Measurements from ENCODE around the gene TRIM45.

The TRIM45 gene

DNA sequence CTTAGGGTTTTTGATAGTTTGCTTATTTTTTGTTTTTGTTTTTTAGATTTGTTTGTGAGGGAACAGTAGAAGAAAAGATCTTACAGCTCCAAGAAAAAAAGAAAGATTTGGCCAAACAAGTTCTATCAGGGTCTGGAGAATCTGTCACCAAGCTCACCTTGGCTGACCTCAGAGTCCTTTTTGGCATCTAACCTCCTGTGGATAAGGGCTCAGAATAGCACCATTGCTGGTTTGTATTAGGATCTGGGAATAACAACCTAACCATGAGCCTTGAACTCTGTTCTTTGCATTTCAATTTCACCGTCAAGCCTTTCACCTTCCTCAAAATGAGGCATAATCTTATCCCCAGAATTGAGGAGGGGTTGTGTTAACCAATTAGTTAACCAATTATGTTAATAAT, 20.2 kb downstream of the TRIM45 start:
- H3K4me1 ChIP-seq (ENCODE audit: low read length): no peaks in the 10 kb centered on the region
- no peaks in the 10 kb centered on the region for H3K27me3 ChIP-seq (ENCODE audit: low read depth, low read length)
- H2AFZ ChIP-seq (ENCODE audit: low read depth, low read length): no peak overlapping the region
- no peak for TF ChIP-seq EZH2phosphoT487 (IDR thresholded peaks at IDR 0.05; ENCODE audit: low read depth)
- no peak for TF ChIP-seq CTCF (IDR thresholded peaks at IDR 0.05; ENCODE audit: low read depth, low read length)
- H3K4me3 ChIP-seq (ENCODE audit: low read length): no peak overlapping the region
- no peak overlapping the region for H3K27ac ChIP-seq (ENCODE audit: low read length)
- no peaks in the 10 kb centered on the region for H4K20me1 ChIP-seq (ENCODE audit: insufficient read depth, low read length)
- no peaks in the 10 kb centered on the region for H3K9me3 ChIP-seq (ENCODE audit: insufficient read depth, low read length)
- peaks cover 43% of the 10 kb centered on the region for H3K36me3 ChIP-seq (replicated peaks; ENCODE audit: low read depth, low read length)
- no peak overlapping the region for H3K4me2 ChIP-seq (ENCODE audit: low read length)
- H3K79me2 ChIP-seq (ENCODE audit: low read length): no peaks in the 10 kb centered on the region
- no peak overlapping the region for H3K9ac ChIP-seq (ENCODE audit: low read length)

DNA sequence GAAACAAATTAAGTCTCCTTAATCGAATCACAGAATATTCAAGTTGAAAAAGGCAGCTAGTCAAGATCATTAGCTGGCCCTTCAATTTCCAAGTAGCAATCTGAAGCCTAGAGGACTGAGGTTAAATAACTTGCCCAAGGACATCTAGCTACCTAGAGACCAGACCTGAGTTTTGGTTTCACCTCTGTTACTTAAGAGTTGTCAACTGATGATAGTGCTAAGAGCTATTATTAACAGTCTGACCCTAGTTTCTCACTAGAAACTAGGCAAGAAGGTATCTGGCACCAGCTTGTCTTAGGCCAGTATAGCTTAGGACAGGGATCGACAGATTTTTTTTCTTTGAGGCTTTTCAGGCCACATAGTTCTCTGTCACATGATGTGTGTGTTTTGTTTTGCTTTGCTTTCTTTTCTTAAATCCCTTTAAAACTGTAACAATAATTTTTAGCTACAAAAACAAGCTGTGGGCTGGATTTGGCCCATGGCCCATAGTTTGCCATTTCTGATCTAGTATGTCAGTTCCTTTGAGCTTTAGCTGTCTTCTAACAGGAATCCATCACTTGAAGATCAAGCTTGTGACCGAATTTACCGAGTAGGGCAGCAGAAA, 23.2 kb downstream of the TRIM45 start:
- Histone ChIP-seq H3K9ac (ENCODE audit: low read length) (no peak overlapping the region), H3K4me3 (ENCODE audit: low read length) (no peak overlapping the region), H2AFZ (ENCODE audit: low read depth, low read length) (no peak overlapping the region), H3K9me3 (ENCODE audit: insufficient read depth, low read length) (no peaks in the 10 kb centered on the region), H3K4me2 (ENCODE audit: low read length) (no peak overlapping the region), H3K36me3 (replicated peaks; ENCODE audit: low read depth, low read length) (peaks cover 57% of the 10 kb centered on the region), H3K4me1 (ENCODE audit: low read length) (no peaks in the 10 kb centered on the region), H3K27me3 (ENCODE audit: low read depth, low read length) (no peaks in the 10 kb centered on the region), H3K27ac (ENCODE audit: low read length) (no peak overlapping the region), H3K79me2 (ENCODE audit: low read length) (no peaks in the 10 kb centered on the region), H4K20me1 (ENCODE audit: insufficient read depth, low read length) (no peaks in the 10 kb centered on the region)
- TF ChIP-seq CTCF (IDR thresholded peaks at IDR 0.05; ENCODE audit: low read depth, low read length) (no peak), EZH2phosphoT487 (IDR thresholded peaks at IDR 0.05; ENCODE audit: low read depth) (no peak)

GRCh38 chr1:117097443-117097842, 24.1 kb downstream of the TRIM45 start:
- no peaks in the 10 kb centered on the region for H4K20me1 ChIP-seq (ENCODE audit: insufficient read depth, low read length)
- H3K27me3 ChIP-seq (ENCODE audit: low read depth, low read length): no peaks in the 10 kb centered on the region
- H3K4me3 ChIP-seq (ENCODE audit: low read length): no peak overlapping the region
- no peaks in the 10 kb centered on the region for H3K4me1 ChIP-seq (ENCODE audit: low read length)
- no peak overlapping the region for H2AFZ ChIP-seq (ENCODE audit: low read depth, low read length)
- no peaks in the 10 kb centered on the region for H3K79me2 ChIP-seq (ENCODE audit: low read length)
- no peaks in the 10 kb centered on the region for H3K9me3 ChIP-seq (ENCODE audit: insufficient read depth, low read length)
- H3K27ac ChIP-seq (ENCODE audit: low read length): no peak overlapping the region
- H3K36me3 ChIP-seq (replicated peaks; ENCODE audit: low read depth, low read length): peaks cover 58% of the 10 kb centered on the region
- no peak for TF ChIP-seq EZH2phosphoT487 (IDR thresholded peaks at IDR 0.05; ENCODE audit: low read depth)
- TF ChIP-seq CTCF (IDR thresholded peaks at IDR 0.05; ENCODE audit: low read depth, low read length): no peak
- no peak overlapping the region for H3K4me2 ChIP-seq (ENCODE audit: low read length)
- no peak overlapping the region for H3K9ac ChIP-seq (ENCODE audit: low read length)

- H3K4me3 ChIP-seq (ENCODE audit: low read length): no peak overlapping the region
- H4K20me1 ChIP-seq (ENCODE audit: insufficient read depth, low read length): no peaks in the 10 kb centered on the region
- no peaks in the 10 kb centered on the region for H3K4me1 ChIP-seq (ENCODE audit: low read length)
- H3K4me2 ChIP-seq (ENCODE audit: low read length): no peak overlapping the region
- no peak for TF ChIP-seq EZH2phosphoT487 (IDR thresholded peaks at IDR 0.05; ENCODE audit: low read depth)
- no peak for TF ChIP-seq CTCF (IDR thresholded peaks at IDR 0.05; ENCODE audit: low read depth, low read length)
- peaks cover 56% of the 10 kb centered on the region for H3K36me3 ChIP-seq (replicated peaks; ENCODE audit: low read depth, low read length)
- H3K27me3 ChIP-seq (ENCODE audit: low read depth, low read length): no peaks in the 10 kb centered on the region
- H2AFZ ChIP-seq (ENCODE audit: low read depth, low read length): no peak overlapping the region
- no peaks in the 10 kb centered on the region for H3K79me2 ChIP-seq (ENCODE audit: low read length)
- no peak overlapping the region for H3K9ac ChIP-seq (ENCODE audit: low read length)
- no peaks in the 10 kb centered on the region for H3K9me3 ChIP-seq (ENCODE audit: insufficient read depth, low read length)
- no peak overlapping the region for H3K27ac ChIP-seq (ENCODE audit: low read length)
These were observed 24.6 kb downstream of the TRIM45 start for GRCh38 chr1:117096951-117097408.

All from OCI-LY3 (cell line).